Measurements from ENCODE around the gene GRM6.
A peak's percentile ranks its signal among the peaks of the same experiment; 100 is the strongest.

GRCh38 chr5:179023528-179024189 is 28.5 kb upstream of the GRM6 start, which contains the start of gene ZNF879:
- TF ChIP-seq CTCF (IDR thresholded peaks at IDR 0.05 in 8 of 11, conservative IDR thresholded peaks at IDR 0.05 in 3 of 11) (peak in 1 of 11 experiments; percentile 23), POLR2A (IDR thresholded peaks at IDR 0.05) (peak in 2 of 3 donors; percentile 34 to 42)

All from spleen (tissue), 7 donors.